IMR-90 (cell line): ENCODE data around the gene UBTD1. TPM values are rescaled to one million over a fixed set of nuclear protein-coding genes. Genes with fewer than 3 reads are reported as not detected.
A peak's percentile ranks its signal among the peaks of the same experiment; 100 is the strongest.

Source experiments
- ATAC-seq: fragments of 200-7000 bp; cut with Tn5 transposase; 2 replicates; pipeline ENCODE4 v1.9.1; 2020; ENCODE audit warnings: low read depth, mild to moderate bottlenecking, moderate library complexity
- BruUV-seq: library from RNA; stranded (reverse); fragments of 400-500 nt; replicated peaks from 2 replicates; lab custom pipeline; 2021; lab: Mats Ljungman, UMichigan
- CTCF ChIA-PET: fragments of 300-600 bp; formaldehyde crosslinking; extraction: SDS; loops from one replicate; lab custom pipeline; 2021; ENCODE audit warnings: antibody characterized with exemption; lab: Yijun Ruan, JAX
- POLR2A ChIA-PET: fragments of 300-600 bp; sonication (Branson Sonifier 250); formaldehyde crosslinking; loops from one replicate; lab custom pipeline; 2022; ENCODE audit warnings: antibody characterized with exemption; ENCODE audit not compliant: unreplicated experiment; lab: Charles Lee
- DNase-seq: peaks from one replicate; pipeline ENCODE4 v3.0.0; 2013
- H2AFZ ChIP-seq: replicated peaks from 2 replicates; pipeline ENCODE3; 2013; ENCODE audit warnings: low read length, mild to moderate bottlenecking; ENCODE audit not compliant: poor library complexity
- H2AK5ac ChIP-seq: 2 replicates; pipeline ENCODE4 v1.6.1; 2013; ENCODE audit warnings: low read depth, low read length, inconsistent platforms
- H2AK9ac ChIP-seq: replicated peaks from 2 replicates; pipeline ENCODE3; 2013; ENCODE audit warnings: mild to moderate bottlenecking, low read depth, low read length, moderate library complexity; ENCODE audit not compliant: poor library complexity
- H2BK120ac ChIP-seq: 2 replicates; pipeline ENCODE4 v1.6.1; 2013; ENCODE audit warnings: low read depth, low read length, inconsistent platforms
- H2BK15ac ChIP-seq: 3 replicates; pipeline ENCODE4 v1.6.1; 2013; ENCODE audit warnings: low read depth, low read length, inconsistent platforms
- H2BK20ac ChIP-seq: 2 replicates; pipeline ENCODE4 v1.6.1; 2013; ENCODE audit warnings: low read depth, mild to moderate bottlenecking, inconsistent platforms, low read length, moderate library complexity
- H2BK5ac ChIP-seq: 2 replicates; pipeline ENCODE4 v1.6.1; 2013; ENCODE audit warnings: mild to moderate bottlenecking, low read depth, low read length, inconsistent platforms; ENCODE audit not compliant: poor library complexity, severe bottlenecking
- H3K14ac ChIP-seq: replicated peaks from 2 replicates; pipeline ENCODE4 v1.6.1; 2013; ENCODE audit warnings: low read depth, low read length, inconsistent platforms
- H3K18ac ChIP-seq: 2 replicates; pipeline ENCODE4 v1.6.1; 2013; ENCODE audit warnings: low read depth, low read length, control low read depth
- H3K23ac ChIP-seq: 2 replicates; pipeline ENCODE4 v1.6.1; 2013; ENCODE audit warnings: low read depth, low read length, inconsistent platforms
- H3K27ac ChIP-seq: 2 replicates; pipeline ENCODE4 v1.5.1; 2013; ENCODE audit warnings: mild to moderate bottlenecking, control low read depth, low read length; ENCODE audit not compliant: insufficient read depth
- H3K27me3 ChIP-seq: 2 replicates; pipeline ENCODE4 v1.6.1; 2013; ENCODE audit warnings: low read length; ENCODE audit not compliant: control insufficient read depth, insufficient read depth
- H3K36me3 ChIP-seq: 2 replicates; pipeline ENCODE4 v1.6.1; 2013; ENCODE audit warnings: low read length, mixed read lengths; ENCODE audit not compliant: control insufficient read depth, insufficient read depth
- H3K4ac ChIP-seq: 2 replicates; pipeline ENCODE4 v1.6.1; 2013; ENCODE audit warnings: low read depth, low read length, inconsistent platforms
- H3K4me1 ChIP-seq: 2 replicates; pipeline ENCODE4 v1.6.1; 2013; ENCODE audit warnings: low read length, mixed read lengths; ENCODE audit not compliant: control insufficient read depth, insufficient read depth
- H3K4me2 ChIP-seq: 2 replicates; pipeline ENCODE4 v1.6.1; 2013; ENCODE audit warnings: low read depth, mild to moderate bottlenecking, control low read depth, low read length, moderate library complexity
- H3K4me3 ChIP-seq: 2 replicates; pipeline ENCODE4 v1.5.1; 2013; ENCODE audit warnings: low read depth, mild to moderate bottlenecking, control low read depth, low read length, moderate library complexity; ENCODE audit not compliant: insufficient read depth
- H3K56ac ChIP-seq: 2 replicates; pipeline ENCODE4 v1.6.1; 2013; ENCODE audit warnings: low read length, inconsistent platforms; ENCODE audit not compliant: insufficient read depth; ENCODE audit errors: extremely low read depth
- H3K79me1 ChIP-seq, 2 experiments: 2 replicates each; pipeline ENCODE4 v1.6.1; 2013; ENCODE audit warnings: low read length in 2 of 2, inconsistent platforms in 1 of 2, low read depth in 1 of 2
- H3K9ac ChIP-seq: 2 replicates; pipeline ENCODE4 v1.6.1; 2013; ENCODE audit warnings: low read depth, low read length, control low read depth
- H3K9me1 ChIP-seq: 2 replicates; pipeline ENCODE4 v1.6.1; 2013; ENCODE audit warnings: low read length, inconsistent platforms; ENCODE audit not compliant: insufficient read depth
- H3K9me3 ChIP-seq: 2 replicates; pipeline ENCODE4 v1.6.1; 2013; ENCODE audit warnings: low read length; ENCODE audit not compliant: control insufficient read depth, insufficient read depth
- H4K20me1 ChIP-seq: 2 replicates; pipeline ENCODE4 v1.6.1; 2013; ENCODE audit warnings: low read length, inconsistent platforms; ENCODE audit not compliant: insufficient read depth
- H4K5ac ChIP-seq: 2 replicates; pipeline ENCODE4 v1.6.1; 2013; ENCODE audit warnings: mild to moderate bottlenecking, low read depth, low read length, control low read depth
- H4K8ac ChIP-seq, 2 experiments: 2 replicates each; pipeline ENCODE4 v1.6.1; 2013; ENCODE audit warnings: low read depth in 2 of 2, low read length in 2 of 2, control low read depth in 1 of 2, inconsistent platforms in 1 of 2
- H4K91ac ChIP-seq: 2 replicates; pipeline ENCODE4 v1.6.1; 2013; ENCODE audit warnings: low read depth, low read length, inconsistent platforms; ENCODE audit not compliant: insufficient read depth
- CEBPB ChIP-seq: IDR thresholded peaks from 2 replicates; pipeline ENCODE4 v1.6.1; 2012; ENCODE audit warnings: low read depth, low read length, improper control_type of control experiment
- CTCF ChIP-seq: conservative IDR thresholded peaks from 2 replicates; pipeline ENCODE4 v1.5.1; 2012; ENCODE audit warnings: mild to moderate bottlenecking, low read depth, low read length, improper control_type of control experiment
- FOS ChIP-seq: fragments of 150-350 bp; IDR thresholded peaks from 2 replicates; pipeline ENCODE4 v1.6.1; 2016; ENCODE audit warnings: low read depth, low read length
- MAFK ChIP-seq: IDR thresholded peaks from 2 replicates; pipeline ENCODE4 v1.6.1; 2012; ENCODE audit warnings: low read depth, low read length, improper control_type of control experiment
- MAZ ChIP-seq: IDR thresholded peaks from 2 replicates; pipeline ENCODE4 v1.6.1; 2012; ENCODE audit warnings: low read depth, mild to moderate bottlenecking, low read length, improper control_type of control experiment, moderate library complexity, borderline replicate concordance
- POLR2A ChIP-seq: IDR thresholded peaks from 2 replicates; pipeline ENCODE4 v1.6.1; 2012; ENCODE audit warnings: mild to moderate bottlenecking, low read depth, low read length
- SMC3 ChIP-seq: fragments of 150-350 bp; IDR thresholded peaks from 2 replicates; pipeline ENCODE4 v1.6.1; 2016; ENCODE audit warnings: low read depth, mild to moderate bottlenecking, antibody characterized with exemption, low read length, moderate library complexity
- USF2 ChIP-seq: fragments of 150-350 bp; IDR thresholded peaks from 2 replicates; pipeline ENCODE4 v1.6.1; 2017; ENCODE audit warnings: mild to moderate bottlenecking, antibody characterized with exemption, low read length, low read depth
- WGBS, 2 experiments: methylation state at CpG; one replicate each; pipeline versions ENCODE4 v1.1.5 to v1.1.7; 2013; ENCODE audit warnings: missing lambda C conversion rate in 2 of 2; ENCODE audit not compliant: insufficient read length in 1 of 2; ENCODE audit errors: extremely low coverage in 2 of 2; 5-methylcytosine and 5-hydroxymethylcytosine counted together
- dilution Hi-C: fragments of 300-500 bp; cut with HindIII; formaldehyde crosslinking; loops from one replicate; pipeline ENCODE4 v1.14.3; 2018; ENCODE audit warnings: low sequenced_read_pairs; ENCODE audit not compliant: unreplicated experiment
- in situ Hi-C: fragments of 300-500 bp; cut with MboI; formaldehyde crosslinking; loops from 3 replicates; pipeline ENCODE4 v1.14.3; 2019; ENCODE audit warnings: low sequenced_read_pairs, inconsistent platforms, mixed read lengths
- intact Hi-C: fragments of 100-400 bp; cut with micrococcal nuclease; formaldehyde crosslinking; loops from 2 replicates; pipeline ENCODE4 v1.10.0; 2022
- polyA plus RNA-seq, 3 experiments: library from polyadenylated mRNA; depleted of rRNA; stranded (reverse); fragments of >200 nt; gene quantifications; 2 replicates each; pipeline ENCODE4 v1.2.3, GENCODE V29; 2012; ENCODE audit warnings: low replicate concordance in 1 of 3
- total RNA-seq: library from RNA; depleted of rRNA; stranded (reverse); fragments of >200 nt; gene quantifications from 2 replicates; pipeline ENCODE4 v1.2.3, GENCODE V29; 2012

UBTD1 gene
- total and polyA plus RNA-seq, 2 of the 4 experiments (the other 2 are of a cell fraction), result 21.9 to 44.9 TPM

DNA sequence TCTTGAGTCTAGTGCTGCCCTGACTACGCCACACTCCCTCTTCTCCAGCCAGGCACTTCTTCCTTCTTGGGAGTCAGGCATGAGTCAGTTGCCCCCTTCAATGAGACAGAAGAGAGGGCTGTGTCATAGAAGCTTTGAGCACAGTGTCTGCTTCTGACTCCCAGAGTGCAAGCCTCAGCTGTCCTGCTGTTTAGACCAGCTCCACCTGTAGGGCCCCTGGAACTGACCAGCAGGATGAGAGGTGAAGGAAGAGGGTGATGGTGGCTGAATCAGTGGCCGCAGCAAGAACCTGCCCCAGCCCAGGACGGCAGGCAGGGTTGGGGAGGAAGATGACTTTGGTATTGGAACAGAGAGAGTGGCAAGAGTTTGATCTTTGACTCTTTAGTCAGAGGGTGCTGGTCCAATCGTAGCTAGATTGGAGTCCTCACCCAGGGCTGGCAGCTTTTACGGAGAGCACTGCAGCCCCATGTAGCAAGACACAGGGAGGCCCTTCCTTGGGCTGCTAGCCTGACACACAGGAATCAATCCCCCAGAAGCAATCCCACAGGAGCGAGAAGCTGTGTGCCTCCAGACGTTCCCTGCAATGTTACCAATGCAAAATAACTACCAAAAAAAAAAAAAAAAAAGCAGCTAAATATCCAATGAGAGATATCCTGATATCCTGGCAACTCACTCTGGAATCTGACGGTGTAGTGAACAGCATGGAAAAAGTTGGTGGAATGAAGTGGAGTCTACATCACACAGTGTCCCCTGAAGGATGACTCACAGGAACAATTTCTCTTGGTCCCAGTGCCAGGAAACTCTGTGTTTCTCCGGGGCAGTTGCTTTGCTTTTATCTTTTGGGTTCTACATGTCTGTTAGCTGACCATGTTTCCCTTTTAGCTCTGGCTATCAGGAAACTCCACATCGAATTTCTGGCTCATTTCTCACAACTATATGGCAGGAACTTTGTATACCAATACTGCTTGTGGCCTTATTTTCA lies 97.7 kb downstream of the UBTD1 start:
- peak; percentile 81 for ATAC-seq
- CTCF ChIA-PET, result interaction anchor here (0.9 to 1.0 kb wide), 2 partner anchors 12 to 24 kb away, joined by 3 to 4 read pairs; partner anchors contain the start of gene ANKRD2
- H3K56ac ChIP-seq, result no peak overlapping the region
- peak overlapping the region; percentile 1; the same call in 1 of the 2 replicates for H2BK120ac ChIP-seq
- no peaks in the 10 kb centered on the region for H3K9me3 ChIP-seq
- peak overlapping the region; percentile 7; the same call in 1 of the 2 replicates for H3K27ac ChIP-seq
- H2AK9ac ChIP-seq, result peak overlapping the region; percentile 4
- H3K79me1 ChIP-seq, result no peaks in the 10 kb centered on the region
- H2AFZ ChIP-seq, result peak overlapping the region; percentile 82
- peak overlapping the region; percentile 29 for H3K4me2 ChIP-seq
- H3K18ac ChIP-seq, result no peak overlapping the region
- no peak overlapping the region for H3K4ac ChIP-seq
- H3K9ac ChIP-seq, result no peak overlapping the region; the same call in 1 of the 2 replicates
- no peak overlapping the region for H4K91ac ChIP-seq
- H3K4me3 ChIP-seq, result no peak overlapping the region
- H3K27me3 ChIP-seq, result no peaks in the 10 kb centered on the region
- no peak overlapping the region for H3K23ac ChIP-seq
- TF ChIP-seq CEBPB, result 0 out of 2 replicates have a peak, but pooled peaks have one; percentile 0
- no peak for TF ChIP-seq USF2
- TF ChIP-seq MAZ, result 0 out of 2 replicates have a peak, but pooled peaks have one; percentile 63
- TF ChIP-seq POLR2A, result no peak; the same call in 1 of the 2 replicates
- peak; percentile 65 for TF ChIP-seq FOS
- peak; percentile 38; the same call in 1 of the 2 replicates for TF ChIP-seq MAFK
- TF ChIP-seq CTCF, result 0 out of 2 replicates have a peak, but pooled peaks have one; percentile 4
- peak; percentile 6; the same call in 1 of the 2 replicates for TF ChIP-seq SMC3
- peak overlapping the region; percentile 45; the same call in 1 of the 2 replicates for H2AK5ac ChIP-seq
- H3K4me1 ChIP-seq, result peaks cover 15% of the 10 kb centered on the region
- H4K8ac ChIP-seq, result no peak overlapping the region
- H3K9me1 ChIP-seq, result peaks cover 9% of the 10 kb centered on the region
- peaks cover 3% of the 10 kb centered on the region; the same call in 1 of the 2 replicates for H4K20me1 ChIP-seq
- dilution Hi-C loops, result no loop called here
- H2BK15ac ChIP-seq, result no peak overlapping the region
- peak overlapping the region; percentile 17; the same call in 1 of the 2 replicates for H2BK20ac ChIP-seq
- POLR2A ChIA-PET, result interaction anchor here (0.5 to 0.6 kb wide), 2 partner anchors 11 to 819 kb away, joined by 3 to 4 read pairs; no protein-coding TSS in a partner anchor
- peak; percentile 86 for DNase-seq
- no peaks in the 10 kb centered on the region for H3K36me3 ChIP-seq
- H2BK5ac ChIP-seq, result peak overlapping the region; percentile 32
- 42% methylated on average over 4 of the region's 10 CpGs; no CpG with 5 or more reads in 1 of the 2 experiments for WGBS, 2 experiments
- intact Hi-C loops, result no loop called here
- no peak overlapping the region for H4K5ac ChIP-seq
- in situ Hi-C loops, result no loop called here
- no TSS peak for BruUV-seq
- H3K14ac ChIP-seq, result no peak overlapping the region
